Retinal pigment epithelial cell (primary cell): Measurements from ENCODE around the gene SVIL.

Experiments used
- DNase-seq: peaks from one replicate; pipeline ENCODE4 v3.0.0-alpha.2; 2010; ENCODE audit warnings: low read depth
- H3K4me3 ChIP-seq: 2 replicates; pipeline ENCODE4 v1.5.1; 2011; ENCODE audit warnings: mild to moderate bottlenecking, low read length, control low read depth, moderate library complexity
- CTCF ChIP-seq: conservative IDR thresholded peaks from 2 replicates; pipeline ENCODE4 v1.5.1; 2011; ENCODE audit warnings: low read depth, low read length, control low read depth, inconsistent platforms

Gene SVIL

GRCh38 chr10:29479981-29480954 lies 154.5 kb downstream of the SVIL start:
- TF ChIP-seq CTCF, result no peak
- no peak for DNase-seq

GRCh38 chr10:29479081-29479925 lies 155.5 kb downstream of the SVIL start:
- DNase-seq, result no peak
- TF ChIP-seq CTCF, result no peak
- no peak overlapping the region for H3K4me3 ChIP-seq

More at GRCh38 chr10:29479981-29480954, 154.5 kb downstream of the SVIL start:
- H3K4me3 ChIP-seq, result no peak overlapping the region

GRCh38 chr10:29473406-29474100 lies 161.2 kb downstream of the SVIL start:
- no peak overlapping the region for H3K4me3 ChIP-seq
- TF ChIP-seq CTCF, result no peak
- DNase-seq, result no peak

- no peak overlapping the region for H3K4me3 ChIP-seq
- no peak for DNase-seq
- TF ChIP-seq CTCF, result no peak
Observed at GRCh38 chr10:29473087-29473356, 161.7 kb downstream of the SVIL start.

GRCh38 chr10:29472301-29473086 lies 162.3 kb downstream of the SVIL start:
- DNase-seq, result no peak
- H3K4me3 ChIP-seq, result no peak overlapping the region
- no peak for TF ChIP-seq CTCF

- no peak overlapping the region for H3K4me3 ChIP-seq
- no peak for DNase-seq
- TF ChIP-seq CTCF, result no peak
Observed at GRCh38 chr10:29471544-29471859, 163.3 kb downstream of the SVIL start.
